ENCODE data around the gene STRC.
"Not testable (repeated sequence)": the region's sequence is repeated elsewhere in the genome, so short reads cannot be mapped to it uniquely, and the experiment has no call there.

The STRC gene

DNA sequence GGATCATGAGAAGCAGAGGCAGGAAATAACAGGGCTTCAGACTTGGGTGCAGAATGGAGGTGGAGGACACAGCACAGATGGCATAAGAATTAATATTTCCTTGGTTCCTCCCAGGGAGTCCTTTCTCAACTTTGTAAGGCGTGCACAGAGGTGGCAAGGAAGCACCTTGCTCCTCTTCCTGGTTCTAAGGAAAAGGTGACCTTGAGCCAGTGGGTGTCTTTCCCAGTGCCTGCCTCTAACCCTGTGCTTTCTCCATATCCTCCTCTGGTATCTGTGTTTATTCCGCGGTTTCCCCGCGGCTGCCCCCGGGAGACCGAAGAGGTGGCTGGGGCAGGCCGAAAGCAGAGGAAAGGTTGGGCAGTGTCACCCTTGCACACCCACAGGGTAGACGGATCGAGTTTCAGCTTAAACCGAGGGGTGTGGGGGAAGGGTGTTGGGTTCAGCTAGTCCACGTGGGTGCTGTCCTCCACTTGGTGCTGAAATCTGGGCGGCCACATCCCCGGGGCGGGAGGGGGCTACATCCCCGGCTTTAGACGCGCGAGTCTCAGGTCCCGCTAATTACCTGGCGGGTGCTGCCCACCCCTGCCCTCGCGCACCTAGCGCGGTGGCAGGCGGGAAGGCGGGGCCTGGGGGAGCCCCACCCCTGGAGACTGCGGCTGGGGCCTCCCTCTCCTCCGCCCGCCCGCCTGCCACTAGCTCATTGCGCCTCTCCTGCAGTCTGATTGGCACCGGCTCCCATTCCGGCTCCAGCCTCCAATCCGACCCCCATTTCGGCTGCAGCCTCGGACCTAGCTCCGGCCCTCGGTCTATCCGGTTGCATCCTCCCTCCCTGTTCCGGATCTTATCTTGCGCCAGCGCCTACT is 25.0 kb downstream of the STRC start, which contains the start of gene CKMT1B:
Gene CKMT1B (plus strand): TSS at position 700 of the 863 bp plus-strand sequence. CDS start 192 bp downstream, outside the sequence.
- not testable (repeated sequence) for H3K9me3 Mint-ChIP-seq; DNase-seq (ENCODE audit: low spot score in 2 of 2); H3K4me3 Mint-ChIP-seq; H3K36me3 Mint-ChIP-seq; H3K27ac Mint-ChIP-seq; H3K4me1 Mint-ChIP-seq
- ATAC-seq, result peak; percentile 43

DNA sequence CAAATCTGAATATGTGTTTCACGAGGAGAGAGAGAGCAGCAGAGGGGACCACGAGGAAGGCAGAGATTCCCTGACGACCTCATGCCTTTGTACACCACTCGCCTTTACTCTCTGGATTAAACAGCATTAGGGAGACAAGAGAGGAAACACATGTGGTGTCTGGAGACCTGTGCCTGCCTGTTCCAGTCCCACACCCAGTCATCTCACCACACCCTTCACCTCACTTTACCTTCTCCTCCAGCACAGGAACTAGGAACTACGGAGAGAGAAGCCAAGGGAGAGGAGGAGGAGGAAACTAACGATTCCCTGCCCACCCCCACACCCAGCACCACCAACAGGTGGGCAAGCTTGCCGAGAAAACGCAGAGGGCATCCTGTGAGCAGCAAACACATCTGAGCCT is 25.8 kb downstream of the STRC start:
- H3K36me3 Mint-ChIP-seq; H3K27ac Mint-ChIP-seq; H3K9me3 Mint-ChIP-seq; H3K4me3 Mint-ChIP-seq; H3K4me1 Mint-ChIP-seq; ATAC-seq; DNase-seq (ENCODE audit: low spot score in 2 of 2): not testable (repeated sequence)

DNA sequence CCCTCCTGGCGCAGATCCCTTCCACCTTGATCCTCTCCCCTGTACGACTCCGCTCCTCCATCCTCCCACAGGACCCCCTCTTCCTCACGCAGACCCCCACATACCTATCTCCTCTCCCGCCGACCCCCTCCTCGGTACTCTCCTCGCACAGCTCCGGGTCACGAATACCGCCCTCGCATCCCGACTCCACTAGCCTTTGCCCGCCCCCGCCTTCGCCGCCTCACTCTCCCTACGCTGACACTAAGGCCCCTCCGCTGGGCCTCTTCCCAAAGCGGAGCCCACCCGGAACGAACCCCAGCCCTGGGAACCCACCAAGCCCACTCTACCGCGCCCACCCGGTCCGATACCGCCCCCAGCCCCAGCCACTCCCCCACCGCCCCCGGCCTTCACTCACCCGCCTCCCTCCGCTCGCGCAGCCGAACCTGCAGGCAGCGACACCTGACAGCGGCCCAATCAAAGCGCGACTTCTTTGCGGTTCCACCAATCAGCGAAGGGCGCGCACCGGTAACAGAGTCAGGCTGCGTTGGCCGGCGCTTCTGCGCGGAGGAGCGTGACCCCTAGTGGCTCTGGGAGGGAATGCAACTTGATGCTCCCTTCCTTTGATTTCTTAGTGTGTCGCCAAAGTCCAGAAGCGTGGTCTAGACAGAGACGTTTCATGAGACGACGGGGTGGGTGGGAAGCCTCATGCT is 28.7 kb downstream of the STRC start, which contains the start of gene PPIP5K1:
Gene PPIP5K1 (minus strand): TSS at position 431 of the 689 bp plus-strand sequence. CDS start 5,704 bp downstream, outside the sequence.
- not testable (repeated sequence) for H3K27ac Mint-ChIP-seq; H3K4me3 Mint-ChIP-seq; DNase-seq (ENCODE audit: low spot score in 2 of 2); H3K36me3 Mint-ChIP-seq; H3K9me3 Mint-ChIP-seq; H3K4me1 Mint-ChIP-seq
- peak; percentile 98 for ATAC-seq

DNA sequence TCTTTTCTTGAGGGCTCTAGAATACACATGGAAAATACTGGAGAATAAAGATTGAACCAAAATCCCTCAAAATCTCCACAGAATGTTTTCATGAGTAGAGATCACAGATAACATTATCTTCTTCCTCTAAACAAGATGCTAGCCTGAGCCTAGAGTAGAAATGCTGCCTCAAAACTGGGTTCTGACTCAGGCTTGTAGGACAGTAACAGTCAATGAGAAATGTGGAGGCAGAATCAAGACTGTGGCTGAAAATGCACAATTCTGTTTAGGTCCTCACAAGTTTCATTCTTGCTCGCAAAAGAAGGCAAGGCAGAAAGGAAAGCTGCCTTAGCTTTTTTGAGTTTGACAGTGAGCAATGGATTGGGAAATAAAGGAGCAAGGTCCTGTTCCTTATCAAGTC is 44.0 kb downstream of the STRC start:
- H3K9me3 Mint-ChIP-seq; H3K4me1 Mint-ChIP-seq; DNase-seq (ENCODE audit: low spot score in 2 of 2); H3K27ac Mint-ChIP-seq; H3K4me3 Mint-ChIP-seq; H3K36me3 Mint-ChIP-seq: not testable (repeated sequence)
- ATAC-seq, result peak; percentile 83

DNA sequence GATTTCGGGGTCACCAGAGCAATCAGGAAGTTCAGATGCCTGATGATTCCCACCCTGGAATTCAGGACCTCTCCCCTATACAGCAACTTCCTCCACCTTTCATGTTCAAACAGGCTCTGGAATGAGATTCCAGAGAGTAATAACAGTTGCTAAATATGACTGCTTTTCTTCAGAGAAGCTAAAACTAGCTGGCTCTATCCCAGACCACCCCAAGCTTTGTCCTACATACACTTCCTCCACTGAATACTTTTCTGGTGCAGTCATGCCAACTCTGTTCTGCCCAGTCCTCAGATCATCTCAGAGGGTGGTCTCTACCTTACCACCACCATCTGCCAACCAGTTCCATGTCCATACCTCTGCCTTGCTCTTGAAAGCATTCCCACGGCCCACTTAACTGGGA is 52.0 kb downstream of the STRC start:
- ATAC-seq; H3K36me3 Mint-ChIP-seq; DNase-seq (ENCODE audit: low spot score in 2 of 2); H3K4me1 Mint-ChIP-seq; H3K9me3 Mint-ChIP-seq; H3K4me3 Mint-ChIP-seq; H3K27ac Mint-ChIP-seq: not testable (repeated sequence)

DNA sequence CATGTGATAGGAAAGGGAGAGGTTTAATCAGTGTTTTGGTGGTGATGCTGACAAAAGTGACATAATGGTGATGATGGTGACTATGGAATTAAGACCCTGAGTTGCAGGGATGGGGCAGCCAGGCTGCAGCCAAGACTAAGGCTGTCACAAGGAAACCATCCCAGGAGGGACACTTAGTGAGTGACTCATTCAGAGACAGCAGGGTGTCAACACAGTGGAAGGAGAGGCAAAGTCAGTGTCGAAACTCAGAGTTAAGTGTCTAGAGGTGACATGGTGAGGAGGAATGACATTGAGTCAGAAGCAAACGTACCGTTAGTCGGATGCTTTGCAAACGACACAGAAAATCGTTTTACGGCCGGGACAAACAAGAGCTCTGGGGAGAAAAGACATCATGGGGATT is 54.8 kb downstream of the STRC start:
- not testable (repeated sequence) for DNase-seq (ENCODE audit: low spot score in 2 of 2); H3K36me3 Mint-ChIP-seq; H3K9me3 Mint-ChIP-seq; ATAC-seq; H3K27ac Mint-ChIP-seq; H3K4me1 Mint-ChIP-seq; H3K4me3 Mint-ChIP-seq

DNA sequence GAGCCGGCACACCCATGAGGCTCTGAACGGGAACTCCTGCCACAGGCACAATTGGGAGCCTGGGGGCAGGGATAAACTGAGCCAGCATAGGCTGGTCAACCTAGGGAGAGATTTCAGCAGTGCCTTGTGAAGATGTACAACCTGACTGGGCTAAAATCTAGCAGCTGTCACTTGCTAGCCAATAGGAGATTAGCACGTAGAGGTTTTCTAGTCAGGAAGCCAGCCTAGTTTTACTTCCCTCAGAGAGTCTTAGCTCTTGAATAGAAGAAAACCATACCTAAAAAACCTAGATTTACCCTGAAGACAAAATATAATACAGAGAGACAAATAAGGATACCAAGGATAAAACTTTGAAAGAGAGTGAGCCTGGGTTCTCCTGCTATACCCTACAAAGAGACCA is 55.8 kb downstream of the STRC start:
- H3K4me1 Mint-ChIP-seq; DNase-seq (ENCODE audit: low spot score in 2 of 2); ATAC-seq; H3K4me3 Mint-ChIP-seq; H3K27ac Mint-ChIP-seq; H3K36me3 Mint-ChIP-seq; H3K9me3 Mint-ChIP-seq: not testable (repeated sequence)

DNA sequence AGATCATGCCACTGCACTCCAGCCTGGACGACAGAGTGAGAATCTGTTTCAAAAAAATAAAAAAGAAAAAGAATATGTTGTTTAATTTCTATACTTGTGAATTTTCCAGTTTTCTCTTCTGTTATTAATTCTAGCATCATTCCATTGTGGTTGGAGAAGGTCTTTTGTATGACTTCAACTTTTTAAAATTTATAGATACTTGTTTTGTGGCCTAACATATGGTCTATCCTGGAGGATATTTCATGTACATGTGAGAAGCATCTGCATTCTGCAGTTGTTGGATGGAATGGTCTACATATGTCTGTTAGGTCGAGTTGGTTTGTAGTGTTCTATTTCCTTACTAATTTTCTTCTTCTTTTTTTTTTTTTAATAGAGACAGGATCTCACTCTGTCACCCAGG is 65.6 kb downstream of the STRC start:
- DNase-seq (ENCODE audit: low spot score in 2 of 2) (no peak), ATAC-seq (no peak)
- no peak overlapping the region for H3K27ac Mint-ChIP-seq
- peaks cover 21% of the 10 kb centered on the region for H3K36me3 Mint-ChIP-seq
- H3K4me1 Mint-ChIP-seq, result no peaks in the 10 kb centered on the region
- H3K4me3 Mint-ChIP-seq, result no peak overlapping the region
- no peaks in the 10 kb centered on the region for H3K9me3 Mint-ChIP-seq

DNA sequence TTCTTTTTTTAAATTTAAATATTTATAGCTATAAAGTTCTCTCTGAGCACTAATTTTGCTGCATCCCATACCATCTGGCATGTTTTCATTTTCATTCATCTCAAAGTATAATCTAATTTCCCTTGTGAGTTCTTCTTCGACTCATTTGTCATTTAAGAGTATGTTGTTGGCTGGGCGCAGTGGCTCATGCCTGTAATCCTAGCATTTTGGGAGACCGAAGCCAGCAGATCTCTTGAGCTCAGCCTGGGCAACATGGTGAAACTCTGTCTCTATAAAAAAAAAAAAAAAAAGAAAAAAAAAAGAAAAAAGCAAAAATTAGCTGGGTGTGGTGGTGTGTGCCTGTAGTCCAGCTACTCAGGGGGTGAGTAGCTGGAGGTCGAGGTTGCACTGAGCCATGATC is 66.3 kb downstream of the STRC start:
- no peak for ATAC-seq

DNA sequence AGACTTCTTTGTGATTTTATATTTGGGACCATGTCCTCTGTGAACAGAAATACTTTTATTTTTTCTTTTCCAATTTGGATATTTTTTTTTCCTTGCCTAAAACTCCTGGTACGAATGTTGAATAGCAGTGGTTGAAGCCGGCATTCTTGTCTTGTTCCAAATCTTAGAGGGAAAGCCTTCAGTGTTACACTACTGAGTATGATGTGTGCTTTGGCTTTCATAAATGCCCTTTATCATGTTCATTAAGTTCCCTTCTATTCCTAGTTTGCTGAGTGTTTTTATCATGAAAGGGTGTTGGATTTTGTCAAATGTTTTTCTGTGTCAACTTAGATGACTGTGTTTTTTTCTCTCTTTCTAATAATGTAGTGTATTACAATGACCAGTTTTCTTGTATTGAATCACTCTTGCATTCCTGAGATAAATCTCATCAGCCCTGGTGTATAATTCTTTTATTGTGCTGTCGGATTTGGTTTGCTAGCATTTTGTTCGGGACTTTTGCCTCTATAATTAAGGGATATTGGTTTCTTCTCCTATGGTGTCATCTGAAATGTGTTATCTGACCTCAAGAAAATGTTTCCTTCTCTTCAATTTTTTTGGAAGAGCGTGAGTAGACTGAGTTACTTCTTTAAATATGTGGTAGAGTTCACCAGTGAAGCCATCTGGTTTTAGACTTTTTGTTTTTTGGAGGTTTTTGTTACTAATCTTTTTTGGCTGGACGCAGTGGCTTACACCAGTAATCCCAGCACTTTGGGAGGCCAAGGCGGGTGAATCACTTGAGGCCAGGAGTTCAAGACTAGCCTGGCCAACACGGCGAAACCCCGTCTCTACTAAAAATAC is 67.9 kb downstream of the STRC start:
- Mint-ChIP-seq H3K27ac (no peak overlapping the region), H3K4me3 (no peak overlapping the region), H3K36me3 (peaks cover 10% of the 10 kb centered on the region), H3K4me1 (no peaks in the 10 kb centered on the region), H3K9me3 (no peaks in the 10 kb centered on the region)
- no peak for ATAC-seq
- no peak for DNase-seq (ENCODE audit: low spot score in 2 of 2)

More for the DNA sequence above, 66.3 kb downstream of the STRC start:
- Mint-ChIP-seq H3K27ac (no peak overlapping the region), H3K9me3 (no peaks in the 10 kb centered on the region), H3K4me1 (no peaks in the 10 kb centered on the region), H3K36me3 (peaks cover 13% of the 10 kb centered on the region), H3K4me3 (no peak overlapping the region)
- DNase-seq (ENCODE audit: low spot score in 2 of 2), result no peak
